Activated CD8-positive, alpha-beta memory T cell treated with anti-CD3 and anti-CD28 coated beads, Interleukin-2, amount 50 U/mL, for 4 hours (primary cell): ENCODE data around the gene STIM1.
"Not testable (repeated sequence)": the region's sequence is repeated elsewhere in the genome, so short reads cannot be mapped to it uniquely, and the experiment has no call there.

Source experiments
- DNase-seq: peaks from one replicate; pipeline ENCODE4 v3.0.0-alpha.2; 2020

STIM1 gene

DNA sequence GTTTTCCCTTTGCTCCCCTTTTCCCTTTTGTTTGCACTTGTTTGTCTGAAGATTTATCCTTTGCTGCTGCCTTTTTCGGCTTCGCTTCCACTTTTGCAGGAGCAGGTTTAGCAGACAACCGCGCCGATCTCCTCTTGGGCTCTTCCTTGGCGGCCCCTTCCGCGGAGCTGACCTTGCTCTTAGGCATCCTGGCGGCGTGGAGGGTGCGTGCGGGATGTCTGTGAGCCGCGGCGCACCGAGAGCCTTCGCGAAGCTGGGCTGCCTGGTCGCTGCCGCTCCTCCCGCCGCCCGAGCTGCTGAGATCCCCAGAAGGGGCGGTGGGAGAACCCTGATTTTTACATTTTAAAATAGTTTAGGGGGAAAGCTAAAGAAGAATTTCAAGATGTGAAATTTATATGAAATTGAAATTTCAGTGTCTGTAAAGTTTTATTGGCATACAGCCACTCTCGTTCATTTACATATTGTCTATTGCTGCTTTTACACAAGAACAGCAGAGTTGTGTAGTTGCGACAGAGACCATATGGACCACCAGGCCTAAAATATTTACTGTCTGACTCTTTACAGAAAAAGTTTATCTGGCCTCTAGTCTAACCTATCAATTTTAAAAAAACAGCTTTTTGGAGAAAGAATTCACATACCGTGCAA lies 133.9 kb downstream of the STIM1 start:
- DNase-seq = no peak

DNA sequence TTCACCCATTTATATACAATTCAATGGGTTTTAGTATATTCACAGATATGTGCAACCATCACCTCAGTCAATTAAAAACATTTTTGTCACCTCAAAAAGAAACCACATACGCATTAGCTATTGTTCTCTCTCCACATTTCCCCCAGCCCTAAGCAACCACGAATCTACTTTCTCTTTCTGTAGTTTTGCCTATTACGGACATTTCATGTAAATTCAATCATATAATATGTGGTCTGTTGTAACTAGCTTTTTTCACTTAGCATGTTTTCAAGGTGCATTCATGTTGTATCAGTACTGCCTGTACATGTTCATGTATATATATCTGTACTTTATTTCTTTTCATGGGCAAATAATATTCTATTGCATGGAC lies 134.4 kb downstream of the STIM1 start:
- no peak for DNase-seq

GRCh38 chr11:3990406-3990805 lies 134.9 kb downstream of the STIM1 start:
- DNase-seq = no peak

- no peak for DNase-seq
Observed at GRCh38 chr11:3992964-3993363, 137.5 kb downstream of the STIM1 start.

DNA sequence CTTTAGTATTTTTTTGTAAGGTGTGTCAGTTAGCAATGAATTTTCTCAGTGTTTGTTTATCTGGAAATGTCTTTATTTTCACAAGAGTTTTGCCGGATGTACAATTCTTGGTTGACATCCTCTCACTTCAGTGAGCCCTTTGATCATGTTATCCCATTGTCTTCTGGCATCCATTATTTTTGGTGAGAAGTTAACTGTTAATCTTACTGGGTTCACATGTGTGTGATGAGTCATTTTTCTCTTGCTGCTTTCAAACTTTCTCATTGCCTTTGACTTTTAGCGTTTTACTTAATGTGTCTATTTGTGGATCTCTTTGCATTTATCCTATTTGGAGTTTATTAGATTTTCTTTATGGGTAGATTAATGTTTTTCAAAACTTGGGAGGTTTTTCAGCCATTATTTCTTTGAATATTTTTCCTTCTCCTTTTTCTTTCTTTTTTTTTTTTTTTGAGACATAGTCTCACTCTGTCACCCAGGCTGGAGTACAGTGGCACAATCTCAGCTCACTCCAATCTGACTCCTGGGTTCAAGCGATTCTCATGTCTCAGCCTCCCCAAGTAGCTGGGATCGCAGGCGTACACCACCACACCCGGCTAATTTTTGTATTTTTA lies 138.7 kb downstream of the STIM1 start:
- DNase-seq = no peak

DNA sequence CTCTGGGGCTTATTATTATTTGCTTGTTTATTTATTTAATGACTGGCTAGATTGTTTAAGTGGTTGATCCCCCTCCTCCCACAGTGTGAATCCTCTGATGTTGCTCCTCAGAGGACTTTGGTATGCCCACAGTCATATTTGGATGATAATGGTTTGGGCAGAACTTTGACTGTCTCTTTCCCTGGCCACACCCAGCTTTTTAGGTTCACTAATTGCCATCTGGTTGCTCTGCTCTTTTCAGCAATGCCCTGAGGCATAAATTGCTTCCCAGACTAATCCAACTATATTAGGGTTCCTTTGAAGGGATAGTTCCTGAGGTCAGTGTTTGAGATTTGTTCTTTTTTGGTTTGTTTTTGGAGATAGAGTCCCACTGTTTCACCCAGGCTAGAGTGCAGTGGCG lies 139.8 kb downstream of the STIM1 start:
- DNase-seq = no peak

DNA sequence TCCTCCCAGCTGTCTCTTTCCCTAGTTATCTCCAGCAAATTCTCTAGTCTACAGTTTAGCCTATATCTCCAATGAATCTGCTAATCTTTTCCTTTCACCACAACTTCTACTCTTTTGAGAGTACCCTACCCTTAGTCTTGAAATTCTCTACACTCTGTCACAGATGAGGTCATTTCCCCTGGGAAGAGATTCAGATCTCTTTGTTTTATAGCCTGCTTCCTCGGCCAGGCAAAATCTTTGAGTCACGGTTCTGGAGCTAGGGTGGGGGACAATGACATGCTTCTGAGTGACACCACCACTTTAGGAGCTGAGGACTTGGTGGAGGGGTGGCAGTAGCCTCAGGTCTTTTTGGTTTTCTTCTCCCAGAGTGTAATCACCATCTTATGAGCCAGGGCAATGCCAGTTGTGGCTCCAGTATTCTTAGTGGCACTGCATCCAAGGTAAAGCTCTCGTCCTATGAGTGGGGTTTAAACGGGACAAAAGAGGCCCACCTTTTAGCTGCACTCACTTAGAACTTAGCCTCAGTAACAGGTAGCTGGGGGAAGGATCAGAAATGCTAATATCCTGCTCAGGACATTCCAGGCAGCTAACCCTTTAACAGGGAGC lies 140.6 kb downstream of the STIM1 start:
- DNase-seq = no peak

GRCh38 chr11:3996651-3997050 lies 141.2 kb downstream of the STIM1 start:
- DNase-seq = no peak

DNA sequence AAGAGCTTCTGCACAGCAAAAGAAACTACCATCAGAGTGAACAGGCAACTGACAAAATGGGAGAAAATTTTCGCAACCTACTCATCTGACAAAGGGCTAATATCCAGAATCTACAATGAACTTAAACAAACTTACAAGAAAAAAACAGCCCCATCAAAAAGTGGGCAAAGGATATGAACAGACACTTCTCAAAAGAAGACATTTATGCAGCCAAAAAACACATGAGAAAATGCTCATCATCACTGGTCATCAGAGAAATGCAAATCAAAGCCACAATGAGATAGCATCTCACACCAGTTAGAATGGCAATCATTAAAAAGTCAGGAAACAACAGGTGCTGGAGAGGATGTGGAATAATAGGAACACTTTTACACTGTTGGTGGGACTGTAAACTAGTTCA lies 149.3 kb downstream of the STIM1 start:
- not testable (repeated sequence) for DNase-seq

DNA sequence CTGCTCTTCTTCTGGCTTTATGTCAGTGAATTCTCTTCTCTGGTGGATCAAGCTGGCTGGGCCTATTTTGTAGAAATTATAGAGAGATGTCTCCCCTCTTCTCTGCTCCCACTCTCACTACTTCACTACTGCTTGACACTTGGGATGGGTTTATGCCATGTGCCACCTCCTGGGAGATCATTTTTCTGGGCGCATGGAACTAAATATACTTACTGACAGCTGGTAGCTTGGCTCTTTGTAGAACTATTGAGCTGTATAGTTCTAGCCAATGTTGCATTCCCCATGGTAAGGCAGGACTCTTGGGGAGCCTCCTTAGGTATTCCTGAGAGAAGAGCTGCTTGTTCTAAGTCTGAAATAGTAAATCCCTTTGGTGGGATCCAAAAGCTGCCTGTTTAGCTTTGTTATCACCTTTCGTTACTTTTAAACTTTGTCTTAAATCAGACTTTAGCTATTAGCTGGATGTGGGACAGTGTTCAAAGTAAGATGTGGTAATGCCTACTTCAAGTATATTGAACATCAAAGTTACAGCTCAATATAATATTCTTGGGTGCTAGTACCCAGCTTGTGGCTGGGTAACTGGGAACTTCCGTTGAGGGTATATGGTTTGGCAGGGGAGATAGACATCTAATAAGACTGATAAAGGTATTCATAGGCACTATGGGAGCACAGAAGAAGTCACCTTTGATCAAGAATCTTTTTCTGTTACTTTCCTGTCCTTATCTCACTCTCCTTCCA lies 151.6 kb downstream of the STIM1 start:
- DNase-seq = no peak

GRCh38 chr11:4008116-4008515 lies 152.7 kb downstream of the STIM1 start:
- DNase-seq = no peak

- DNase-seq = not testable (repeated sequence)
Observed at GRCh38 chr11:4016602-4017001, 161.1 kb downstream of the STIM1 start.

GRCh38 chr11:4017129-4017528 lies 161.7 kb downstream of the STIM1 start:
- DNase-seq = no peak

DNA sequence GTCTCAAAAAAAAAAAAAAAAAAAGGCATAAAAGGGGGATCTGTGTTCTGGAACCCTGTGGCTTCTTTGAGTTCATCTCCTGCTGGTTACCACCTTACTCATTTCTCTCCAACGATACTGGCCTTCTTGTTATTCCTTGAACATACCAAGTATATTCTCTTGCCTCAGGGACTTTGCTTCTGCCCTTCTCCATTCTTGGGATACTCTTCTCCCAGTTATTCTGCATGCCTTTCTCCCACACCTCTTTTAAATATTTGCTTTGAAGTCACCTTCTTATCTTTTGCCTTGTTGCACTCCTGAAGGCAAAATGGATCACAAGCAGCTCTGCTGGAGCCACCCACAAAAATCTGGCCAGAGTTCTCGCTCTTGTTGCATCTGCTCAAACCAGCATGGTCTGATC lies 163.2 kb downstream of the STIM1 start:
- no peak for DNase-seq

GRCh38 chr11:4019891-4020290 lies 164.4 kb downstream of the STIM1 start:
- DNase-seq = no peak

- DNase-seq = no peak
Observed at GRCh38 chr11:4022669-4023068, 167.2 kb downstream of the STIM1 start.

DNA sequence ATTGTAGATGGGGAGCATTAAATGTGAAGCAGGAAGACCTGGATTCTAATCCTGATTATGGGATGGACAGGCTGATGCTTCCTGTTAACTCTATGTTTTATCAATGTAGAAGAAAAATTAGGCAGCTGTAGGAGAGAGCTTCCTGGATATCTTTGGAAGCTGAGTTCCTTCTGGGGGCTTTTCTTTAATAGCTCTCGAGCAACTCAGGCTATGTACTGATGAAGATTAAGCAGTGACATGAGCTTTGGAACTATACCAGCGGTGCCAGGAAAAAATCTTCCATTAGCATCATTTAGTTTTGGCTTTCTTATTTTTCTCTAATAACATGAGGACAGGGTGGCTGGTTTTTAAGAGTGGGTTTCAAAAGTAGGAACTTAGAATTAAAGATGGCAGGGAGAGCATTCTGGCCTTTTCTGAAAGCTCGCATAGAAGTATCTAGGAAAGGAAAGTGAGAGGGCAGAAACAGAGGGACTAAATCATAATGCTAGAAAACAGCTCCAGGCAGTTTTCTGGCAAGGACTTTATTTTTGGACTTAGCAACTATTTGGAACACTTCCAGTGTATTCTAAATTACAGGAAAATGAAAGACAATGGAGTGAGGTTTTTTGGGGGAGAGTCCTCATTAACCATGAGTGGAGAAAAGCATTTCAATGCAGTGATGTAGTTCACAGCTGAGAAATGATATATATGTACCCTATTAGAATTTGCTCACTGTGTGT lies 169.9 kb downstream of the STIM1 start:
- DNase-seq = no peak

DNA sequence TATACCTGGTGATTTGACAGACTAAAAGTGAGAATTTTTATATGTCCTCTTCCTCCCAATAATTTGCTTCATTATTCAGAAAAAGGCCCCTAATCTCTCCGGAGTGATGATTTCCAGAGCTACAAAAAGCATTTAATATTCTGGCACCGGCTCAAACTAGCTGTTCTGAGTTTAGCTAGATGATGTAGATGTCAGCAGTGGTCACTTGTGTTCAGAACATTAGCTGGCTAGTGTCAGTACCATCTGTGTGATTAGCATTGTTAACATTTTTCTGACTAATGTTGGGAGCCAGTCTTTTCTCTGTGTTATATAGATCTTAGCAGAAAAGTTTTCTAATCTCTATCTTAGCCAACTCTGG lies 170.5 kb downstream of the STIM1 start:
- DNase-seq = no peak

- DNase-seq = no peak
Observed at GRCh38 chr11:4026389-4026788, 170.9 kb downstream of the STIM1 start.

GRCh38 chr11:4027746-4028145 lies 172.3 kb downstream of the STIM1 start:
- DNase-seq = no peak

DNA sequence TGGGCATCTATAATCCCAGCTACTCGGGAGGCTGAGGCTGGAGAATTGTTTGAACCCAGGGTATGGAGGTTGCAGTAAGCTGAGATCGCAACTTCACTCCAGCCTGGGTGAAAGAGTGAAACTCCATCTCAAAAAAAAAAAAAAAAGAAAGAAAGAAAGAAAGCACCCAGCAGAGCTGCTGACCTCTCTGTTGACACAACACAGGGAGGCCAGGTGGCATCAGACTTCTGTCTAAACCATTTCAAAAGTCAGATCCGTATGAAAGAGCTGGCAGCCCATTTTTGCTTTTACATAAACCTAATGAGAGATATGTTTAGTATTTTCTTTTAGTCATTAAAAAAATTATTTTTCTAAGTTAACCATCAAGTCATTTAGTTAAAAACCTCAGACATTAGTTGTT lies 174.7 kb downstream of the STIM1 start:
- no peak for DNase-seq

DNA sequence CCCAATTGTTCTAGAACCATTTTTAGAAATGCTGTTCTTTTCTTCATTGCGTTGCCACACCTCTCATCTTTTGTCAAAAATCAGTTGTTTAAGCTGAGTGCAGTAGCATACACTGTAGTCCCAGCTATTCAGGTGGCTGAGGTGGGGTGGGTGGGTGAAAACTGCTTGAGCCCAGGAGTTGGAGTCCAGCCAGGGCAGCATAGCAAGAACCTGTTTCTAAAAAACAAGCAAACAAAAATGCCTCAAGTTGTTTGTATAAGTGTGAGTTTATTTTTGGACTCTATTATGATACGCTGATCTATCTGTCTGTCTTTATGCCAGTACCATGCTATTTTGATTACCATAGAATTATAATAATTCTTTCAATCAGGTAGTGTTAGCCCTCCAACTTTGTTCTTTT lies 176.6 kb downstream of the STIM1 start:
- DNase-seq = no peak

DNA sequence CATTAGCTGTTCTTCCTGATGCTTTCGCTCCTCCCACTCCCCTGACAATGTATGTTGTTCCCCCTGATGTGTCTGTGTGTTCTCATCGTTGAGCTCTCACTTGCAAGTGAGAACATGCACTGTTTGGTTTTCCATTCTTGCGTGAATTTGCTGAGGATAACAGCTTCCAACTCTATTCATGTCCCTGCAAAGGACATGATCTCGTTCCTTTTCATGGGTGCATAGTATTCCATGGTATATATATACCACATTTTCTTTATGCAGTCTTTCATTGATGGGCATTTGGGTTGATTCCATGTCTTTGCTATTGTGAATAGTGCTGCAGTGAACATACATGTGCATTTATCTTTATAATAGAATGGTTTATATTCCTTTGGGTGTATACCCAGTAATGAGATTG lies 180.5 kb downstream of the STIM1 start:
- DNase-seq = no peak

DNA sequence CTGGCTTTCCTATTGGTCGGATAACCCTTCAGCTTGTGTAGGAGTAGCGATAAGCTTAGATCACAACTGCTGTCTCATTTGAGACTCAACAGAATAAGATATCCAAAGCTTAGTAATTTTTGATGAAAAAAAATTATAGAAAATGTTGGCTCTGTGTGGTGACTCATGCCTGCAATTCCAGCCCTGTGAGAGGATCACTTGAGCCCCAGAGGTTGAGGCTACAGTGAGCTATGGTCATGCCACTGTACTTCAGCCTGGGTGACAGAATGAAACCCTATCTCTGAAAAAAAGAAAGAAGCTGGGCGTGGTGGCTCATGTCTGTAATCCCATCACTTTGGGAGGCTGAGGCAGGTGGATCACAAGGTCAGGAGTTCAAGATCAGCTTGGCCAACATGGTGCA lies 183.5 kb downstream of the STIM1 start:
- no peak for DNase-seq
